ENCODE results near the gene ETV4. TPM values are rescaled to one million over a fixed set of nuclear protein-coding genes. Genes with fewer than 3 reads are reported as not detected.

Gene ETV4
- total and polyA plus RNA-seq, 7 donors: 0.46 to 2.6 (median 1.2) TPM; not detected in 2

- H3K36me3 ChIP-seq: peaks cover 37 to 80% (median 41%) of the 10 kb centered on the region in 4 donors
Measured at GRCh38 chr17:43524945-43525575, 21.1 kb downstream of the ETV4 start.

GRCh38 chr17:43521389-43521788 is 24.8 kb downstream of the ETV4 start:
- 98 to 99% methylated on average over 4 of the region's 4 CpGs for WGBS, 2 donors
- Histone ChIP-seq H3K27me3 (no peaks in the 10 kb centered on the region), H3K36me3 (peaks cover 46 to 100% (median 66%) of the 10 kb centered on the region in 4 donors)

More at GRCh38 chr17:43524945-43525575, 21.1 kb downstream of the ETV4 start:
- 85 to 91% methylated on average over 8 of the region's 8 CpGs for WGBS, 2 donors
- intact Hi-C loops (cut with DNase I): no loop called here
- DNase-seq: no peak
- Histone ChIP-seq H3K27me3 (no peaks in the 10 kb centered on the region), H3K4me3 (no peak overlapping the region), H3K4me1 (peaks cover 0 to 4% (median 3%) of the 10 kb centered on the region in 4 donors), H3K9me3 (no peaks in the 10 kb centered on the region), H3K27ac (no peak overlapping the region)
- TF ChIP-seq POLR2A (IDR thresholded peaks at IDR 0.05) (no peak), CTCF (IDR thresholded peaks at IDR 0.05) (no peak), EP300 (IDR thresholded peaks at IDR 0.05) (no peak), POLR2AphosphoS5 (IDR thresholded peaks at IDR 0.05) (no peak)

GRCh38 chr17:43517615-43518386 is 28.3 kb downstream of the ETV4 start:
- no peak overlapping the region for H3K4me3 ChIP-seq
- H3K27me3 ChIP-seq: no peaks in the 10 kb centered on the region
- intact Hi-C loops (cut with DNase I): no loop called here
- no peak overlapping the region for H3K27ac ChIP-seq
- no peaks in the 10 kb centered on the region for H3K9me3 ChIP-seq
- WGBS, 2 donors: 47 to 73% methylated on average over 8 of the region's 8 CpGs
- peaks cover 35 to 100% (median 62%) of the 10 kb centered on the region in 4 donors for H3K36me3 ChIP-seq
- TF ChIP-seq POLR2A (IDR thresholded peaks at IDR 0.05): no peak
- TF ChIP-seq CTCF (IDR thresholded peaks at IDR 0.05): no peak
- TF ChIP-seq EP300 (IDR thresholded peaks at IDR 0.05): no peak
- no peak for TF ChIP-seq POLR2AphosphoS5 (IDR thresholded peaks at IDR 0.05)
- no peaks in the 10 kb centered on the region for H3K4me1 ChIP-seq
- DNase-seq: no peak

More at GRCh38 chr17:43521389-43521788, 24.8 kb downstream of the ETV4 start:
- Histone ChIP-seq H3K4me1 (no peaks in the 10 kb centered on the region), H3K9me3 (no peaks in the 10 kb centered on the region), H3K4me3 (no peak overlapping the region), H3K27ac (no peak overlapping the region)
- DNase-seq: no peak
- no peak for TF ChIP-seq CTCF (IDR thresholded peaks at IDR 0.05)
- no peak for TF ChIP-seq POLR2AphosphoS5 (IDR thresholded peaks at IDR 0.05)
- TF ChIP-seq POLR2A (IDR thresholded peaks at IDR 0.05): no peak
- no peak for TF ChIP-seq EP300 (IDR thresholded peaks at IDR 0.05)
- intact Hi-C loops (cut with DNase I): no loop called here

GRCh38 chr17:43517161-43517560 is 29.0 kb downstream of the ETV4 start:
- Histone ChIP-seq H3K4me1 (no peaks in the 10 kb centered on the region), H3K9me3 (no peaks in the 10 kb centered on the region), H3K4me3 (no peak overlapping the region), H3K27me3 (no peaks in the 10 kb centered on the region), H3K27ac (no peak overlapping the region), H3K36me3 (peaks cover 36 to 100% (median 62%) of the 10 kb centered on the region in 4 donors)
- DNase-seq: no peak
- TF ChIP-seq EP300 (IDR thresholded peaks at IDR 0.05) (no peak), POLR2AphosphoS5 (IDR thresholded peaks at IDR 0.05) (no peak), POLR2A (IDR thresholded peaks at IDR 0.05) (no peak), CTCF (IDR thresholded peaks at IDR 0.05) (no peak)
- intact Hi-C loops (cut with DNase I): no loop called here
- WGBS, 2 donors: 50 to 69% methylated on average over 6 of the region's 6 CpGs

Measured in sigmoid colon (tissue), 7 donors.